ENCODE data around the gene GPR37L1. TPM values are rescaled to one million over a fixed set of nuclear protein-coding genes. Genes with fewer than 3 reads are reported as not detected.

The GPR37L1 gene
- polyA plus RNA-seq, 1 donor from 2014 or later, result not detected

DNA sequence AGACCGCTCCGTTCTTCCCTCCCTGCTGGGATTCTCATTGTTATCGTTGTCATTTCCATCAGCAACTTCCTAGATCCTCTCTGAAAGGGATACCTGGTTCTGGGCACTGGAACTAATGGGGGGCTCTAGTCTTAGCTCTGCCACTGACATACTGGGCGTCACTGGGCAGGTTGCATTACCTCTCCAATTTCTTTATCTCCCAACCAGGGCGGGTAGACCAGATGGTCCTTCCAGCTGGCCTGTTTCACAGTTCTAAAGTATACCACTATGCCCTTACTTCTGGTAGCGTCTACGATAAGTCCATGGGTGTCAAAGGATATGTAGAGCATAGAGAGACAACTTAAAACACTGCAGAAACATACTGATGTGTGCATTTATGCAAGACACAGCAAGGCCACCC is 1.4 kb downstream of the GPR37L1 start:
- H3K27ac ChIP-seq (ENCODE audit: low read length), result no peak overlapping the region
- H3K9me3 ChIP-seq (ENCODE audit: low read length), result no peaks in the 10 kb centered on the region
- TF ChIP-seq TAF1 (IDR thresholded peaks at IDR 0.05; ENCODE audit: low read depth), result no peak
- no peak for TF ChIP-seq EZH2 (IDR thresholded peaks at IDR 0.05; ENCODE audit: borderline replicate concordance, insufficient read depth, low read length, poor library complexity, severe bottlenecking)
- TF ChIP-seq, protein P1, sequence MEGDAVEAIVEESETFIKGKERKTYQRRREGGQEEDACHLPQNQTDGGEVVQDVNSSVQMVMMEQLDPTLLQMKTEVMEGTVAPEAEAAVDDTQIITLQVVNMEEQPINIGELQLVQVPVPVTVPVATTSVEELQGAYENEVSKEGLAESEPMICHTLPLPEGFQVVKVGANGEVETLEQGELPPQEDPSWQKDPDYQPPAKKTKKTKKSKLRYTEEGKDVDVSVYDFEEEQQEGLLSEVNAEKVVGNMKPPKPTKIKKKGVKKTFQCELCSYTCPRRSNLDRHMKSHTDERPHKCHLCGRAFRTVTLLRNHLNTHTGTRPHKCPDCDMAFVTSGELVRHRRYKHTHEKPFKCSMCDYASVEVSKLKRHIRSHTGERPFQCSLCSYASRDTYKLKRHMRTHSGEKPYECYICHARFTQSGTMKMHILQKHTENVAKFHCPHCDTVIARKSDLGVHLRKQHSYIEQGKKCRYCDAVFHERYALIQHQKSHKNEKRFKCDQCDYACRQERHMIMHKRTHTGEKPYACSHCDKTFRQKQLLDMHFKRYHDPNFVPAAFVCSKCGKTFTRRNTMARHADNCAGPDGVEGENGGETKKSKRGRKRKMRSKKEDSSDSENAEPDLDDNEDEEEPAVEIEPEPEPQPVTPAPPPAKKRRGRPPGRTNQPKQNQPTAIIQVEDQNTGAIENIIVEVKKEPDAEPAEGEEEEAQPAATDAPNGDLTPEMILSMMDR (IDR thresholded peaks at IDR 0.05; ENCODE audit: poor library complexity, severe bottlenecking), result no peak
- TF ChIP-seq, protein P2, sequence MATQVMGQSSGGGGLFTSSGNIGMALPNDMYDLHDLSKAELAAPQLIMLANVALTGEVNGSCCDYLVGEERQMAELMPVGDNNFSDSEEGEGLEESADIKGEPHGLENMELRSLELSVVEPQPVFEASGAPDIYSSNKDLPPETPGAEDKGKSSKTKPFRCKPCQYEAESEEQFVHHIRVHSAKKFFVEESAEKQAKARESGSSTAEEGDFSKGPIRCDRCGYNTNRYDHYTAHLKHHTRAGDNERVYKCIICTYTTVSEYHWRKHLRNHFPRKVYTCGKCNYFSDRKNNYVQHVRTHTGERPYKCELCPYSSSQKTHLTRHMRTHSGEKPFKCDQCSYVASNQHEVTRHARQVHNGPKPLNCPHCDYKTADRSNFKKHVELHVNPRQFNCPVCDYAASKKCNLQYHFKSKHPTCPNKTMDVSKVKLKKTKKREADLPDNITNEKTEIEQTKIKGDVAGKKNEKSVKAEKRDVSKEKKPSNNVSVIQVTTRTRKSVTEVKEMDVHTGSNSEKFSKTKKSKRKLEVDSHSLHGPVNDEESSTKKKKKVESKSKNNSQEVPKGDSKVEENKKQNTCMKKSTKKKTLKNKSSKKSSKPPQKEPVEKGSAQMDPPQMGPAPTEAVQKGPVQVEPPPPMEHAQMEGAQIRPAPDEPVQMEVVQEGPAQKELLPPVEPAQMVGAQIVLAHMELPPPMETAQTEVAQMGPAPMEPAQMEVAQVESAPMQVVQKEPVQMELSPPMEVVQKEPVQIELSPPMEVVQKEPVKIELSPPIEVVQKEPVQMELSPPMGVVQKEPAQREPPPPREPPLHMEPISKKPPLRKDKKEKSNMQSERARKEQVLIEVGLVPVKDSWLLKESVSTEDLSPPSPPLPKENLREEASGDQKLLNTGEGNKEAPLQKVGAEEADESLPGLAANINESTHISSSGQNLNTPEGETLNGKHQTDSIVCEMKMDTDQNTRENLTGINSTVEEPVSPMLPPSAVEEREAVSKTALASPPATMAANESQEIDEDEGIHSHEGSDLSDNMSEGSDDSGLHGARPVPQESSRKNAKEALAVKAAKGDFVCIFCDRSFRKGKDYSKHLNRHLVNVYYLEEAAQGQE (IDR thresholded peaks at IDR 0.05; ENCODE audit: borderline replicate concordance), result no peak
- TF ChIP-seq MXI1 (conservative IDR thresholded peaks at IDR 0.05; ENCODE audit: poor library complexity, severe bottlenecking), result no peak
- no peak for TF ChIP-seq POLR2AphosphoS5 (IDR thresholded peaks at IDR 0.05)
- no peak for TF ChIP-seq EP300 (conservative IDR thresholded peaks at IDR 0.05; ENCODE audit: poor library complexity, severe bottlenecking)
- no peak for TF ChIP-seq RAD21 (conservative IDR thresholded peaks at IDR 0.05)
- no peak for TF ChIP-seq SMC3 (conservative IDR thresholded peaks at IDR 0.05; ENCODE audit: poor library complexity)
- H3K27me3 ChIP-seq (ENCODE audit: insufficient read depth, low read depth, low read length), result no peaks in the 10 kb centered on the region
- no peaks in the 10 kb centered on the region for H3K36me3 ChIP-seq (ENCODE audit: insufficient read depth, low read length)
- H3K79me2 ChIP-seq (replicated peaks; ENCODE audit: insufficient read depth, low read length), result no peaks in the 10 kb centered on the region
- H2AFZ ChIP-seq (ENCODE audit: low read depth, low read length), result no peak overlapping the region
- H4K20me1 ChIP-seq (ENCODE audit: insufficient read depth), result no peaks in the 10 kb centered on the region
- H3F3A ChIP-seq (ENCODE audit: insufficient read depth, low read length, poor library complexity, severe bottlenecking), result no peaks in the 10 kb centered on the region
- no peak overlapping the region for H3K4me2 ChIP-seq (ENCODE audit: low read length)
- H3K9me2 ChIP-seq (ENCODE audit: insufficient read depth, low read length), result no peaks in the 10 kb centered on the region
- H3K9ac ChIP-seq (ENCODE audit: low read length), result no peak overlapping the region
- no peak overlapping the region for H3K4me3 ChIP-seq (ENCODE audit: low read length)

DNA sequence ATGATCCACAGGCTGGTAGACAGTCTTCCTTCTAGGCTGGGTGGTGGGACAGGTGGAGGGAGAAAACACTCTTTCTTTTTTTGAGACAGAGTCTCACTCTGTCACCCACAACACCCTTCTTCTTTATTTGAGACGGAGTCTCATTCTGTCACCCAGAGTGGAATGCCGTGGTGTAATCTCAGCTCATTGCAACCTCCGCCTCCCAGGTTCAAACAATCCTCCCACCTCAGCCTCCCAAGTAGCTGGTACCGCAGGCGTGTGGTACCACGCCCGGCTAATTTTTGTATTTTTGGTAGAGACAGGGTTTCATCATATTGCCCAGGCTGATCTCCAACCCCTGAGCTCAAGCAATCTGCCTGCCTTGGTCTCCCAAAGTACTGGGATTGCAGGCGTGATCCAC is 2.9 kb downstream of the GPR37L1 start:
- H3K27ac ChIP-seq (ENCODE audit: low read length), result no peak overlapping the region
- H3K4me3 ChIP-seq (ENCODE audit: low read length), result no peak overlapping the region
- H3K36me3 ChIP-seq (ENCODE audit: insufficient read depth, low read length), result no peaks in the 10 kb centered on the region
- no peaks in the 10 kb centered on the region for H3K9me2 ChIP-seq (ENCODE audit: insufficient read depth, low read length)
- H4K20me1 ChIP-seq (ENCODE audit: insufficient read depth), result no peaks in the 10 kb centered on the region
- TF ChIP-seq, protein P2 (IDR thresholded peaks at IDR 0.05; ENCODE audit: borderline replicate concordance), result no peak
- TF ChIP-seq MXI1 (conservative IDR thresholded peaks at IDR 0.05; ENCODE audit: poor library complexity, severe bottlenecking), result no peak
- TF ChIP-seq, protein P1 (IDR thresholded peaks at IDR 0.05; ENCODE audit: poor library complexity, severe bottlenecking), result no peak
- no peak for TF ChIP-seq SMC3 (conservative IDR thresholded peaks at IDR 0.05; ENCODE audit: poor library complexity)
- no peak for TF ChIP-seq EP300 (conservative IDR thresholded peaks at IDR 0.05; ENCODE audit: poor library complexity, severe bottlenecking)
- TF ChIP-seq POLR2AphosphoS5 (IDR thresholded peaks at IDR 0.05), result no peak
- no peak overlapping the region for H3K4me2 ChIP-seq (ENCODE audit: low read length)
- no peaks in the 10 kb centered on the region for H3K79me2 ChIP-seq (replicated peaks; ENCODE audit: insufficient read depth, low read length)
- no peaks in the 10 kb centered on the region for H3K9me3 ChIP-seq (ENCODE audit: low read length)
- no peaks in the 10 kb centered on the region for H3K27me3 ChIP-seq (ENCODE audit: insufficient read depth, low read depth, low read length)
- H3F3A ChIP-seq (ENCODE audit: insufficient read depth, low read length, poor library complexity, severe bottlenecking), result no peaks in the 10 kb centered on the region
- no peak overlapping the region for H2AFZ ChIP-seq (ENCODE audit: low read depth, low read length)
- no peak overlapping the region for H3K9ac ChIP-seq (ENCODE audit: low read length)
